GM12865 (cell line): Measurements from ENCODE around the gene PSMF1.

Experiments
- DNase-seq: peaks from one replicate; pipeline ENCODE4 v3.0.0; 2010; ENCODE audit warnings: low read depth
- H3K4me3 ChIP-seq: 2 replicates; pipeline ENCODE4 v1.5.1; 2011; ENCODE audit warnings: mild to moderate bottlenecking, low read depth, low read length, control low read depth
- CTCF ChIP-seq: IDR thresholded peaks from 2 replicates; pipeline ENCODE4 v1.5.1; 2011; ENCODE audit warnings: low read length, control low read depth, low read depth, inconsistent platforms; ENCODE audit not compliant: insufficient read depth; ENCODE audit errors: missing control alignments

The PSMF1 gene

GRCh38 chr20:1130058-1130694 lies 11.8 kb downstream of the PSMF1 start:
- no peak for TF ChIP-seq CTCF
- H3K4me3 ChIP-seq: no peak overlapping the region
- no peak for DNase-seq

- no peak overlapping the region for H3K4me3 ChIP-seq
- no peak for DNase-seq
- no peak for TF ChIP-seq CTCF
Measured at GRCh38 chr20:1130847-1131246, 12.4 kb downstream of the PSMF1 start.

GRCh38 chr20:1131354-1131753 lies 13.0 kb downstream of the PSMF1 start:
- TF ChIP-seq CTCF: no peak
- no peak overlapping the region for H3K4me3 ChIP-seq
- no peak for DNase-seq

- no peak overlapping the region for H3K4me3 ChIP-seq
- DNase-seq: no peak
Measured at GRCh38 chr20:1134355-1134754, 16.0 kb downstream of the PSMF1 start.

GRCh38 chr20:1134836-1135235 lies 16.4 kb downstream of the PSMF1 start:
- no peak for DNase-seq
- no peak overlapping the region for H3K4me3 ChIP-seq
- TF ChIP-seq CTCF: no peak

More at GRCh38 chr20:1134355-1134754, 16.0 kb downstream of the PSMF1 start:
- no peak for TF ChIP-seq CTCF

- no peak overlapping the region for H3K4me3 ChIP-seq
- DNase-seq: no peak
- TF ChIP-seq CTCF: no peak
Measured at GRCh38 chr20:1137236-1137635, 18.8 kb downstream of the PSMF1 start.
